ENCODE data around the gene POFUT2. TPM values are rescaled to one million over a fixed set of nuclear protein-coding genes. Genes with fewer than 3 reads are reported as not detected.

POFUT2 gene
- polyA plus RNA-seq, 1 donor from 2014 or later, result 25.4 TPM

- Histone ChIP-seq H3K9me2 (ENCODE audit: insufficient read depth, low read length) (no peaks in the 10 kb centered on the region), H3K27ac (ENCODE audit: low read length) (no peak overlapping the region), H2AFZ (ENCODE audit: low read depth, low read length) (no peak overlapping the region), H3K79me2 (replicated peaks; ENCODE audit: insufficient read depth, low read length) (no peaks in the 10 kb centered on the region), H4K20me1 (ENCODE audit: insufficient read depth) (no peaks in the 10 kb centered on the region), H3K36me3 (ENCODE audit: insufficient read depth, low read length) (no peaks in the 10 kb centered on the region), H3K4me2 (ENCODE audit: low read length) (no peak overlapping the region), H3K4me3 (ENCODE audit: low read length) (no peak overlapping the region), H3K9me3 (ENCODE audit: low read length) (no peaks in the 10 kb centered on the region), H3F3A (ENCODE audit: insufficient read depth, low read length, poor library complexity, severe bottlenecking) (no peaks in the 10 kb centered on the region), H3K27me3 (ENCODE audit: insufficient read depth, low read depth, low read length) (no peaks in the 10 kb centered on the region), H3K9ac (ENCODE audit: low read length) (no peak overlapping the region)
- no peak for TF ChIP-seq EP300 (conservative IDR thresholded peaks at IDR 0.05; ENCODE audit: poor library complexity, severe bottlenecking)
- no peak for TF ChIP-seq TAF1 (IDR thresholded peaks at IDR 0.05; ENCODE audit: low read depth)
- TF ChIP-seq REST (IDR thresholded peaks at IDR 0.05; ENCODE audit: borderline replicate concordance), result no peak
- no peak for TF ChIP-seq MXI1 (conservative IDR thresholded peaks at IDR 0.05; ENCODE audit: poor library complexity, severe bottlenecking)
- no peak for TF ChIP-seq EZH2 (IDR thresholded peaks at IDR 0.05; ENCODE audit: borderline replicate concordance, insufficient read depth, low read length, poor library complexity, severe bottlenecking)
- no peak for TF ChIP-seq POLR2AphosphoS5 (IDR thresholded peaks at IDR 0.05)
- TF ChIP-seq RAD21 (conservative IDR thresholded peaks at IDR 0.05), result no peak
- TF ChIP-seq CTCF (IDR thresholded peaks at IDR 0.05; ENCODE audit: poor library complexity, severe bottlenecking), result no peak
- no peak for TF ChIP-seq SMC3 (conservative IDR thresholded peaks at IDR 0.05; ENCODE audit: poor library complexity)
These were observed 46.3 kb downstream of the POFUT2 start for GRCh38 chr21:45241357-45241756.

GRCh38 chr21:45237401-45237800 lies 50.3 kb downstream of the POFUT2 start:
- Histone ChIP-seq H2AFZ (ENCODE audit: low read depth, low read length) (no peak overlapping the region), H3K36me3 (ENCODE audit: insufficient read depth, low read length) (no peaks in the 10 kb centered on the region), H3K4me3 (ENCODE audit: low read length) (no peak overlapping the region), H3K4me2 (ENCODE audit: low read length) (no peak overlapping the region), H3F3A (ENCODE audit: insufficient read depth, low read length, poor library complexity, severe bottlenecking) (no peaks in the 10 kb centered on the region), H3K9me2 (ENCODE audit: insufficient read depth, low read length) (no peaks in the 10 kb centered on the region), H4K20me1 (ENCODE audit: insufficient read depth) (no peaks in the 10 kb centered on the region), H3K79me2 (replicated peaks; ENCODE audit: insufficient read depth, low read length) (no peaks in the 10 kb centered on the region), H3K27me3 (ENCODE audit: insufficient read depth, low read depth, low read length) (no peaks in the 10 kb centered on the region), H3K9ac (ENCODE audit: low read length) (no peak overlapping the region), H3K27ac (ENCODE audit: low read length) (no peak overlapping the region), H3K9me3 (ENCODE audit: low read length) (no peaks in the 10 kb centered on the region)
- TF ChIP-seq EZH2 (IDR thresholded peaks at IDR 0.05; ENCODE audit: borderline replicate concordance, insufficient read depth, low read length, poor library complexity, severe bottlenecking) (no peak), REST (IDR thresholded peaks at IDR 0.05; ENCODE audit: borderline replicate concordance) (no peak), MXI1 (conservative IDR thresholded peaks at IDR 0.05; ENCODE audit: poor library complexity, severe bottlenecking) (no peak), EP300 (conservative IDR thresholded peaks at IDR 0.05; ENCODE audit: poor library complexity, severe bottlenecking) (no peak), POLR2AphosphoS5 (IDR thresholded peaks at IDR 0.05) (no peak), TAF1 (IDR thresholded peaks at IDR 0.05; ENCODE audit: low read depth) (no peak), SMC3 (conservative IDR thresholded peaks at IDR 0.05; ENCODE audit: poor library complexity) (no peak), CTCF (IDR thresholded peaks at IDR 0.05; ENCODE audit: poor library complexity, severe bottlenecking) (no peak), RAD21 (conservative IDR thresholded peaks at IDR 0.05) (no peak)
